Posterior vena cava (tissue), 2 donors: ENCODE results near the gene ARPP21. TPM values are rescaled to one million over a fixed set of nuclear protein-coding genes. Genes with fewer than 3 reads are reported as not detected.

Source experiments
- DNase-seq: peaks from one replicate; pipeline ENCODE4 v3.0.0-alpha.2; 2020; ENCODE audit warnings: low spot score
- intact Hi-C, 2 donors: fragments of 100-400 bp; cut with DNase I; formaldehyde crosslinking; loops; one replicate each; pipeline versions ENCODE4 v1.14.1 to v1.14.2; 2022 to 2023
- total RNA-seq, 2 donors: library from RNA; stranded (reverse); fragmentation: NEBNext Ultra II Directional; extraction: Animal tissue kit (Norgen Biotek cat#: 25700); gene quantifications; one replicate each; pipeline ENCODE4 v1.2.1, GENCODE V29; 2021
- donor health status: DM: yes; HTN: yes; CAD: no.
- donor health status: DM: yes; HTN: yes; CAD: no.

Gene ARPP21
- total RNA-seq, 2 donors from 2014 or later, result not detected

- intact Hi-C loops, result no loop called here
- no peak for DNase-seq
Observed at GRCh38 chr3:35757991-35758757, 118.8 kb downstream of the ARPP21 start.

GRCh38 chr3:35760146-35760545, 120.8 kb downstream of the ARPP21 start:
- DNase-seq, result no peak
- intact Hi-C loops, result no loop called here

GRCh38 chr3:35761311-35761710, 122.0 kb downstream of the ARPP21 start:
- intact Hi-C loops, result no loop called here
- DNase-seq, result no peak

- no peak for DNase-seq
- intact Hi-C loops, result no loop called here
Observed at GRCh38 chr3:35772381-35773015, 133.2 kb downstream of the ARPP21 start.

GRCh38 chr3:35773417-35773816, 134.1 kb downstream of the ARPP21 start:
- intact Hi-C loops, result no loop called here
- no peak for DNase-seq

- DNase-seq, result no peak
- intact Hi-C loops, result no loop called here
Observed at GRCh38 chr3:35776346-35776745, 137.0 kb downstream of the ARPP21 start.

- intact Hi-C loops, result no loop called here
- no peak for DNase-seq
Observed at GRCh38 chr3:35777065-35777464, 137.7 kb downstream of the ARPP21 start.

- intact Hi-C loops, result no loop called here
- DNase-seq, result no peak
Observed at GRCh38 chr3:35777563-35778554, 138.5 kb downstream of the ARPP21 start.

GRCh38 chr3:35779611-35780010, 140.3 kb downstream of the ARPP21 start:
- DNase-seq, result no peak
- intact Hi-C loops, result no loop called here

- no peak for DNase-seq
- intact Hi-C loops, result no loop called here
Observed at GRCh38 chr3:35780800-35781199, 141.5 kb downstream of the ARPP21 start.

- intact Hi-C loops, result no loop called here
- no peak for DNase-seq
Observed at GRCh38 chr3:35781558-35781957, 142.2 kb downstream of the ARPP21 start.

GRCh38 chr3:35782355-35782754, 143.0 kb downstream of the ARPP21 start:
- intact Hi-C loops, result no loop called here
- DNase-seq, result no peak

- intact Hi-C loops, result no loop called here
- no peak for DNase-seq
Observed at GRCh38 chr3:35784169-35784568, 144.8 kb downstream of the ARPP21 start.

- DNase-seq, result no peak
- intact Hi-C loops, result no loop called here
Observed at GRCh38 chr3:35785234-35785888, 146.0 kb downstream of the ARPP21 start.

- intact Hi-C loops, result no loop called here
- DNase-seq, result no peak
Observed at GRCh38 chr3:35787936-35788335, 148.6 kb downstream of the ARPP21 start.

- no peak for DNase-seq
- intact Hi-C loops, result no loop called here
Observed at GRCh38 chr3:35789042-35789831, 149.9 kb downstream of the ARPP21 start.

- DNase-seq, result no peak
- intact Hi-C loops, result no loop called here
Observed at GRCh38 chr3:35790764-35791163, 151.4 kb downstream of the ARPP21 start.

- DNase-seq, result no peak
- intact Hi-C loops, result no loop called here
Observed at GRCh38 chr3:35793667-35794066, 154.3 kb downstream of the ARPP21 start.
